Daoy (cell line): ENCODE data around the gene TEKT3. TPM values are rescaled to one million over a fixed set of nuclear protein-coding genes. Genes with fewer than 3 reads are reported as not detected.

ENCODE experiments used
- DNase-seq: peaks from one replicate; pipeline ENCODE4 v3.0.0-alpha.2; 2015; ENCODE audit warnings: low read depth
- total RNA-seq: library from RNA; depleted of rRNA; stranded (reverse); fragments of >200 nt; shearing (Covaris generic); gene quantifications from 2 replicates; pipeline ENCODE4 v1.2.3, GENCODE V29; 2014; rRNA removed

Gene TEKT3
- total RNA-seq, 1 experiment from 2014 or later: not detected

DNA sequence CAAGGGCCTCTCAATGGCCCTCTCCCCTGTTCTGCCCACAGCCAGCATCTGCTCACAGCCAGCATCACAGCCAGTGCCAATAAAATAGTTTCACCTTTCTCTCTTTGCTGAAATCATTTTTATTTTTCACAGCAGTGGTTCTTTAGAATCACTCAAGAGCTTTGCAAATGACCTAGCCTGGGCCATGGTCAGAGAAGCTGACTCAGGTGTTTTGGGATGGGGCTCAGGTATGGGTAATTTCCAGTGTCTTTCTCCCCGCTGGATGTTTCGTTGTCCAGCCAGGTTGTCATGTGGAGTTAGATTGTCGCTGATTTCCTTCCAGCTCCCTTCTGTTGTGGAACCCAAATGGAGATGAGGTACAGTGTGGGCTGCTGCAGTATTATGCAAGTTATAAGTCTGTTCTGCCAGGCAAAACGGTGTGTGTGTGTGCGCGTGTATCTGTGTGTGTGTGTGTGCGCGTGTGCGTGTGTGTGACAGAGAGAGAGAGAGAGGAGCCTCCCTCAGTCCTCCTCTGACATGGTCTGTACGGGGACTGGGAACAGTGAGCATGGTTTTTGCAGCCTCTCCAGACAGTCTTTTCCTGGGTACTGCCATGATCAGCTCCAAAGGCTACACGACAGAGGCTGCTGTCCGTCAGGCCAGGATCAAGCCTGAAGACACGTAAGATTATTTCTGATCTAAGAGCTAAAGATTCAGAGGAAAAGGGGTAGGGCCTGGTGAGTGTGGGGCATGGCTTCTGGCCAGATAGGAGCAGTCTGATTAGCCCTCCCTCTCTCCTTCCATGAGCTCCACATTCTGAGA lies 74.9 kb downstream of the TEKT3 start:
- DNase-seq: no peak

DNA sequence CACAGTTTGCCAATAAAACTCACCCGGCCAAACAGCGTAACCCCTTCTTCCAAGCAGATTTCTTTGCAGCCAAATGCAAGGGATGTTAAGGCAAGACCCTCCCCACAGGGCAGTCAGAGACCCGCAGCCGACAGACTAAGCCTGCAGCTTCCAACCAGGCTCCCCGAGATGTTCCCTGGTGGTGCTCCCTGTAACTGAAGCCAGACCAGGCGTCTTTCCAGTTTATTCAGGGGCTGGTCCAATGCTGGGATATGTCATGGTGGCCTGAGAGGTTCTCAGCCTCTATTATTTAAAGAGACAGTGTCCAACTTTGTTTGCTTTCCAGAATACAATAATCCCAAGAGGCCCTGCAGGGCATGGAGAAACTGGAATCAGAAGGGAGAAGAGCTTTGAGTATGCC lies 76.3 kb downstream of the TEKT3 start, which contains the start of gene PMP22:
Gene PMP22 (minus strand): TSS at position 196 of the 400 bp plus-strand sequence. CDS start 4,599 bp downstream, outside the sequence.
- no peak for DNase-seq

DNA sequence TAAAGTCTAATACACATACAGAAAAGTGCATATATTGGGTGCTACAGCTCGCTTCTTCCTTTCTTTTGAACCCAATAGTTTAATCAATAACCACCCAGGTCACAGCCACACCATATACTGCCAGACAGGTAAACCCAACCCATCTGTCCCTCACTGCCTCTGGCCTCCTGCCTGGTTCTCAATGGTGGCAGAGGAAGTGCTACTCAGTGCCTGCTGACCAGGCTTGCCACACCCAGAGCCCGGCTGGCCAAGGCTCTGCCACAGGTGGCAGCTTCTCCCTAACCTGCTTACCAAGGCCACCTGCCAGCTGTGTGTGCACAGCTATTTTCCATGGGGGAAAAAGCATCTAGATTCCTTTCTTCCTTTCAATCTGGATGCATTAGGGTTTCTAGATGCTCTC lies 76.9 kb downstream of the TEKT3 start:
- no peak for DNase-seq

DNA sequence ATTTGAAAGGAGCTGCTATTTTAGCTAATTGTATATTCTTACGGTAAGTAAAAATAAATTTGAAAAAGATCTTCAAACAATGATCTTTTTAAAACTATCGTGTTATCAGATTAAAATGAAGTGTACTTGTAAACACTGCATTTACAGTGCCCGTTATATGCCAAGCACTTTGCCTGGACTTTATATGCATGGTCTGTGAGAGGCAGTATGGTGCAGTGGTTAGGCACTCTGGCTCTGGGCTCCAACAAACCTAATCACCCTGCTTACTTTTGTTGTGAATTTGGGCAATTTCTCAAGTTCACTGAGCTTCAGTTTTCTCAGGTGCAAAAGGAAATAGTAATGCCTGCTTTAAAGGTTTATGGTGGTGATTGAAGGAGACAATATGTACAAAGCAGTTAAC lies 77.7 kb downstream of the TEKT3 start:
- DNase-seq: no peak

DNA sequence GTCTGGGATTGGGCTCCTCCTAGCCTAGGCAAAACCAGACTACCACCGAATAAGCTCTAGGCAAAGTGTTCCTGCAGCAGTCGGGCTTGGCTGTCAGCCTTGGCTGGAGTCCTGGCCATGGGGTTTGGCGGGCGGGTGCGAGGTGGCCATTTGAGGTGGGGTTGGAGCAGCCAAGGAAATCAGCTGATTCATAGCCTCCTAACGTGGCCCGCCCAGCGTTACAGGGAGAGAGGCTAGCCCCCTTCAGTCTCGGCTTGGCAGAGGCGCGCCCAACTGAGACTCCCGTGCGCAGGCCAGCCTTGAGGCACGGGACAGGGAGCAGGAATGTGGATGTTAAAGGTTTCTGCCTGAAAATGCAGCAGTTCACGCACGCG lies 78.2 kb downstream of the TEKT3 start:
- DNase-seq: peak; percentile 84

DNA sequence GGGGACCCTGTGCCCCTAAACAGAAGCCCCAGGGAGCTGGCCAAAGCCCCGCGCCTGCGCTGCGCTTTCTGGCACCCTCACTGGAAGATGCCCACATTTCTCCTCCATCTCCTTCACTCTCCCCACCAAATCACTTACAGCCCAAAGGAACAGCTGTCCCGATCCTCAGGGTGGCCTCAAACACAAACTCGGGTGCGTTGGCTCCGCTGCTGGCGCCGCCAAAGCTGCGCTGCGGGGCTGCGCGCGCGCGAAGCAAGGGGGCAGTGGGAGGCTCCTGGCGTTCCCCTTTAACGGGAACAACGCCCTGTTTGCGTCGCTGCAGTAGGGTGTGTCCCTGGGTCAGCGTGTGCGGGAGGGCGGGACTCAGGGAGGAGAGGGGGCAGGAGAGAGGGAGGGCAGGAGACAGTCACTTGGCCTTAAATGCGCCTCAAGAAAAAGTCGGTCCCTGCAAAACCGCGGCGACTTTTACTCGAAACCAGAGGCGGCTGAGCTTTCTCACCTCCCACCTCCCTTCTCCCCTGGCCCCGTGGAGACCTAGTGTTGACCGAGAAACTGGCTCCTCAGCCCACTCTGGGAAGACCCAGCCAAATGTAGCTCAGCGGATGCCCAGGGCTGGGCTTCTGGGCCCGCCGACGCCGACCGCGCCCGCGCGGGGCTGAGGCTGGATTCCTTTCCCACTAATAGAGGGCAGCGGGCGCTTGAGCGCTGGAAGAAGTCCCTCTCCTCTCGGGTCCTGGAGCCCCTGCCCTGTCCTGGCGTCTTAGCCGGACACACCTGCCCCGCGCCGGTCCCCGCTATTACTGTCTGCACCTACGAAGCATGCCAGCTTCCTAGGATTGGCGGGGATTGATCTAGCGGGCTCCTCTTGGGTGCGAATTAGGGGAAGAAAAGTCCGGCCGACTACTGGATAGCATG lies 78.8 kb downstream of the TEKT3 start:
- DNase-seq: peak; percentile 94

DNA sequence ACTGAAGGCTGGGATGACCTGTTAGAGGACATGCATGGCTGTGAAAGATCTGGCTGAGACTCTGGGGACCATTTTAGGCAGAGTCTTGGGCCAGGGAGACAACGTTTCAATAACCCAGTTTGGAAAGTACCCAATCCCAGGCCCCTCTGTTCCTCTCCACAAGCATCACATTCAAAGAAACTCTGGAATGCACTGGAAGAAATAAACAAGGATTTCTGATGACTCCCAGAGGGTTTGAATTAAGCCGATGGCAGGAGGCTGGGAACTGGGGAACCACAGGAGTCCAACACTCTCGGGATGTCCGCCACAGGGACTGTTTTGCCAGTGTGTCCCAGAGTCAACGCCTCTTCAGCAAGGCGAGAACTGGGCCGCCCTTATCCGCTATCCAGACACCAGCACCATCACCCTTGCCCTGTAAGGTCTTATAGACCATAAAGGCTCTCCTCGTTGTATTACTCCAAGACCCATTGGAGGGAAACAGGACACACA lies 79.6 kb downstream of the TEKT3 start:
- DNase-seq: peak; percentile 50

DNA sequence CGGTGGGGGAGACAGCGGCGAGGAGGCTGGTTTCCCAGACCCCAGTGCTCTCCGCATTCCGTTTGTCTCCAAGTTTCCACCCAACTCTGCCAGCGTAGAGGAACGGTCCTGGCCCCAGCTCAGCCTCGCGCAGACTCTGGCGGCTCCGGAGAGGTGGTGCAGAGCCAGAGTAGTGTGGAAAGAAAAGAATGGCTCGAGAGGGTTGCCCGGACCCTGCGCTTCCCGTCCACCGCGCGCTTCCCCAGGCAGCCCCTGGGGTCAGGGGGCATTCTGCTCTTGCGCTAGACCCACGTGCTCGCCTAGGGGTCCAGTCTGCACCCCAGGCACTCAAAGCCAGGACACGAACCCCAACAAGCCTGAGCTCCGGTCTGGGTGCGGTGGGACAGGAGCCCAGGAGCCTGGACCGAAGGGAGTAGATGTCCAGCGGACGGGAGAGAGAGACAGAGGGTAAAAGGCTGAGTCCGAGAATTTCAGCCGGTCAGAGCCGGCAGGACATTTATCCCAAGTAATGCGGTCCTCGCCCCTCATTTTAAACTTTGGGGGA lies 80.1 kb downstream of the TEKT3 start:
- peak; percentile 77 for DNase-seq

DNA sequence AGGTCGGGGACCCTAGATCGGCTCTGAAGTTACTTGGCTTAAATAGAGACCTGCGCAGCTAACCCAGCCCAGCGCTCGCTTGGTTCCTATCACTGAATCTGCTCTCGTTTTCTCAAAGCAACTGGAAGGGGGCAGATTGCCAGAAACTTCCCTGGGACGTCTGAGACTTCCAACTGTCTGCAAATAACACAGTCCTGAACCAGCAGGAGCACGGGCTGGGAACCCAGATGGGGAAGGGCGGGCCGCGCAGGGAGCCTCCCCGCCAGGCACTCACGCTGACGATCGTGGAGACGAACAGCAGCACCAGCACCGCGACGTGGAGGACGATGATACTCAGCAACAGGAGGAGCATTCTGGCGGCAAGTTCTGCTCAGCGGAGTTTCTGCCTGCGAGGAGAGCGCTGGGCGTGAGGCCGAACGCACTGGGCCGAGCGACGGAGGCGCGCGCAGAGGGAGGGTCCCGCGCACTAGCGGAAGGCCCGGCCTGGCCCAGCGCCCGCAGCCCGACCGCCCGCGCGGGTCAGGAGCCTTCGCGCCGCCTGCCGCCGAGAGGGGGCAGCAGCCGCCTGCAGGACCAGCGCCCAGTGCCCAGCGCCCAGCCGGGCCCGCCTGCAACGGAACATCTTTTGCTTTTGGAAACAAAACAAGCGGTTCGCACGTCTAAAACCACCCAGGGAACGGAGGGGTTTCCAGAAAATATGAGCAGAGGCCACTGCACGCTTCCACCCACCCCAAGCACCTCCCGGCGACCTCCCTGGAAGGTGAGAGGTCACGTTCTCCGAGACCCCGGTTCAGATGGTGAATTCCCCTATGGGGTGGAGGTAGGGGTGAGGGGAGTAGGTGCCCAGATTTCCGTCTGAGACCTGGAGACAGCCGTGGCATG lies 80.8 kb downstream of the TEKT3 start:
- peak; percentile 94 for DNase-seq

DNA sequence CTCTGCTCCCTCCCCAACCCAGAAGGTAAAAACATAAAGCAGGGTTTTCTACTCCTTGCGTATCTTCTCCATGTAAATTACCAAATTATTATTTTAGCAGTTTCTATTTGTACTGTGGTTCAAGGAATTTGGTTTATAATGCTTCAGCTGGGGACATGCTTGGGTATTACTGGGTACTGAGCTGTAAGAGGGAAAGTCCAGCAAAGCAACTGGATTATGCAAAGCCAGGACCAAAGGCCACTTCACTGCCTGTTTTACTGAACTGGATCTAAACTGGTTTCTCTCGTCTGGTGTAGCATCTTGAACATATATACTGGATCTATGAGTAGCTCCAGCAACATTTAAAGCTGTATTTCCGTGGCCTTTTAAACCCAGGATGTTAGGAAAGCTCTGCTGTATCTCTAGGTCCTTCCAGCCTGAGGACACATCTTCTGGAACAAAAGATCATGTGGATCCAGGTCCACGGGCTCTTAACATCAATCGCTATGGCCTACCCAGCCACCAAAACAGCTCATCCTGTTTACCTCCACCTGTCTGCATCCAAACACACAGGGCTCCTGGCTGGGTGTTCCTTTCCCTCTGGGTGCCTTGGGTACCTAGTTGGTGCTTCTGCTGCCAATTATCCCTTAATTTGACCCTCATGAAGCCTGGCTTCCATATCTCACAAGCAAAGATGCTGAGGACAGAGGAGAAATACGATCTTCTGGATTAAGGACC lies 83.4 kb downstream of the TEKT3 start:
- no peak for DNase-seq

DNA sequence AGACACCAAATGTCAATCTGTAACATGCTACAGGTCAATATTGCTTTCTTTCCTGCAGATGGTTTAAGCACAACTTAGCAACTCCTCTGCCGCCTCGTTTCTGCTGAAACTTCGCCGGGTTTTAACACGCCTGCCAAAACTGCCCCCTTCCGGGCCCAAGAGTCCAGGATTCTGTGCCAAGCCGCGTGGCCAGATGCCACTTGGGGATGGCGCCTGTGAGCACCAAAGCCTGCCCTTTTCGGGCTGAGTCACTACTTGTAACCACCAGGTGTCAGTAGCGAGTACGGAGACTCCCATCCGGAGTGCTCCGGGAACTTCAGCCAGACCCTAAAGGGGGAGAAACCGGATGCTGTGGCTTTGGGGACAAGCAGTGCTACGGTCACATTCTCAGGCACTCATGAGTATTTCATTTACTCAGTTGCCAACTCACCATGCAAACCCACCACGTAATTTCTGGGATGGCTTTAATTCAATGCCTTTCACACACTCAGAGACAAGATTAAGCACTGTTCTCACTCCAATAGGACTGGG lies 84.1 kb downstream of the TEKT3 start:
- peak; percentile 89 for DNase-seq

DNA sequence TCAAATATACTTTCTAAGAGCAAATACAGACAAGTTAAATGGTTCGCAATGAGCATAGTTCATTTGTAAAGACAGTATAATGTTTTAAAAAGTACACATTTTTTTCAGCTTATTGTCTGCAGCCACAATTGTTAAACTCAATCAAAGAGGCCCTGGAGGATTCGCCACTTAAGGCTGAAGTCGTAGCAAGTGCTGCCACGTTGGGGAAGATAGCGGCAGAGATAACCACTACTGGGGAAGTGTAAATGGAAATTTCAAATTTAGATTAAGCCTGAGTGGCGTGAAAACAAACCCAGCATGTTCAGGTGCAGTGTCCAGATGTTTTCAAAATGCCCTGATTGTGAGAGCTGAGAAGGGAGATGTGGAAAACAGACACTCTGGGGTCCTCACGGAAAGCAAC lies 84.7 kb downstream of the TEKT3 start:
- no peak for DNase-seq

DNA sequence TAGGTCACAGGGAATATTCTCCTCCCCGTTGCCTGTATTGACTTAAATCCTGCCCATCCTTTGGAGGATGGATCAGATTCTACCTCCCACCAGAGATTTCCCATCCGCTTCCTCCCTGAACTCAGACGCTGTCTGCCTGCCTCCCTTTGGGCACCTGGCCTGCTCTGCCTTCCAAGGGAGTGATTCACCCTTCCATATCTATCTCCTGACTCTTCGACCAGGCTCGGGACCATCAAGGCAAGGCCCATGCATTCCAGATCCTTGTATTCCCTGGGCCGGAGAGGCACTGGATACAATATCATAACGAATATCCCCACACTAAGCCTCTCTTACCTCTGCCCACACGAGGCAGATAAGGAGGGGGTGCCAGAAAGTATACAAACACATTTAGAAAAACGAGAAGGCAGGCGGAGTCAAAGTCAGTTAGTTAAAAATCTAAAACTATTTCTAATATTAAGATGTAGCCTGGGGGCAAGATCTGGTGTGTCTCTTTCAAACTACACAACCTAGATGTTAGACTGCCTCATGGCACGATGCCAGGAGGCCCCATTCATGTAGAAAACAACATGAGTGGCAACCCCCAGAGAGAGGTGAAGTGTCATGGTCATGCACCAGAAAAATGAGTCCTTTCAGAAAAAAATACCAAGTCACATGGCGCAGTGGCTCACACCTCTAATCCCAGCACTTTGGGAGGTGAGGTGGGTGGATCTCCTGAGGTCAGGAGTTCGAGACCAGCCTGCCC lies 85.5 kb downstream of the TEKT3 start:
- peak; percentile 43 for DNase-seq

Other genes starting within 250 kb of the TEKT3 start
- gene PMP22, start 76.3 kb downstream of the TEKT3 start, total RNA-seq: 26.7 and 32.4 TPM in 2 replicates
- 0.80 and 1.9 TPM in 2 replicates for gene CDRT4, start 126.0 kb upstream of the TEKT3 start, total RNA-seq
- 23.4 and 33.8 TPM in 2 replicates for gene TVP23C, start 221.9 kb upstream of the TEKT3 start, total RNA-seq